ENCODE data around the gene TRIM17.

Gene TRIM17

GRCh38 chr1:228400692-228401454, 15.8 kb downstream of the TRIM17 start:
- DNase-seq: no peak

GRCh38 chr1:228400237-228400651, 16.4 kb downstream of the TRIM17 start:
- no peak for DNase-seq

- no peak for DNase-seq
These were observed 17.0 kb downstream of the TRIM17 start for GRCh38 chr1:228399531-228400236.

- no peak for DNase-seq
These were observed 17.8 kb downstream of the TRIM17 start for GRCh38 chr1:228398741-228399461.

GRCh38 chr1:228397966-228398365, 18.7 kb downstream of the TRIM17 start:
- DNase-seq: no peak

GRCh38 chr1:228396770-228397662, 19.6 kb downstream of the TRIM17 start:
- DNase-seq: no peak

- DNase-seq: no peak
These were observed 21.9 kb downstream of the TRIM17 start for GRCh38 chr1:228394571-228395394.

GRCh38 chr1:228393811-228394570, 22.7 kb downstream of the TRIM17 start:
- no peak for DNase-seq

GRCh38 chr1:228393268-228393701, 23.4 kb downstream of the TRIM17 start:
- DNase-seq: no peak

- no peak for DNase-seq
These were observed 24.3 kb downstream of the TRIM17 start for GRCh38 chr1:228392111-228392936.

- DNase-seq: no peak
These were observed 25.1 kb downstream of the TRIM17 start for GRCh38 chr1:228391411-228392020.

- DNase-seq: no peak
These were observed 26.0 kb downstream of the TRIM17 start for GRCh38 chr1:228390649-228391048.

- no peak for DNase-seq
These were observed 29.3 kb downstream of the TRIM17 start for GRCh38 chr1:228387321-228387720.

- DNase-seq: no peak
These were observed 31.4 kb downstream of the TRIM17 start for GRCh38 chr1:228385232-228385631.

GRCh38 chr1:228383773-228384172, 32.9 kb downstream of the TRIM17 start:
- DNase-seq: no peak

GRCh38 chr1:228381356-228381755, 35.3 kb downstream of the TRIM17 start:
- no peak for DNase-seq

- no peak for DNase-seq
These were observed 37.0 kb downstream of the TRIM17 start for GRCh38 chr1:228379666-228380065.

GRCh38 chr1:228378873-228379460, 37.7 kb downstream of the TRIM17 start:
- DNase-seq: no peak

Data from NCI-H1105 treated with DMSO at 0.1 percent for 48 hours (cell line).